ENCODE results near the gene CCDC91.

The CCDC91 gene

DNA sequence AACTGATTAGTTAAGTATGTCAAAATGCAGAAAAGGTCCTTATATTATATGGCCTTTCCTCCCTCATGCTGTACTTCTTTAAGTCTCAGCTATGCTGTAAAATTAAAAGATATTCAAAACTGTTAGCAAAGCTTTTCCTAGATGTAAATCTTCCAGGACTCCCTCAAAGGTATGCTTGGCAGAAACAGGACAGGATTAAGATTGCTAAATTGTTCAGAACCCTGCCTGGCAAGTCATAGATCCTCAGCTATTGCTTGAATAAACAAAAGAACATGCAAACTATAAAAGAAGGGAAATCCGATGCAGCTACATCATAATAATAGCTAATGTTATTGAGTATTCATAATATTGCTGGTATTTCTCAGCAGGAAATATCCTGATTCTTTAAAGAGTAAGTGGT lies 322.6 kb downstream of the CCDC91 start:
- no peaks in the 10 kb centered on the region for H3K36me3 ChIP-seq (ENCODE audit: control insufficient read depth in 5 of 5, insufficient read depth in 5 of 5, low read length in 5 of 5)
- H3K4me3 ChIP-seq (ENCODE audit: low read depth in 1 of 5, low read length in 5 of 5): no peak overlapping the region
- peaks cover 0 to 2% (median 0%) of the 10 kb centered on the region in 5 donors for H3K4me1 ChIP-seq (ENCODE audit: control insufficient read depth in 5 of 5, insufficient read depth in 5 of 5, low read length in 5 of 5)
- H3K9ac ChIP-seq (ENCODE audit: low read length in 5 of 5): no peak overlapping the region
- H3K27ac ChIP-seq (ENCODE audit: low read depth, low read length): no peak overlapping the region
- no peaks in the 10 kb centered on the region for H3K27me3 ChIP-seq (ENCODE audit: control insufficient read depth in 5 of 5, insufficient read depth in 4 of 5, low read length in 5 of 5)
- peaks cover 0 to 6% (median 0%) of the 10 kb centered on the region in 5 donors for H3K9me3 ChIP-seq (ENCODE audit: control insufficient read depth in 5 of 5, low read length in 5 of 5)

DNA sequence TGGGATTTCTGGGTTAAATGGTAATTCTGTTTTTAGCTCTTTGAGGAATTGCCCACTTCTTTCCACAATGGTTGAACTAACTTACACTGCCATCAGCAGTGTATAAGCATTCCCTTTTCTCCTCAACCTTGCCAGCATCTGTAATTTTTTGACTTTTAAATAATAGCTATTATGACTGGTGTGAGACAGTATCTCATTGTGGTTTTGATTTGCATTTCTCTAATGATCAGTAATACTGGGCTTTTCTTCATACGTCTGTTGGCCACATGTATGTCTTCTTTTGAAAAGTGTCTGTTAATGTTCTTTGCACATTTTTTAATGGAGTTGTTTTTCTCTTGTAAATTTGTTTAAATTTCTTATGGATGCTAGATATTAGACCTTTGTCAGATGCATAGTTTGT lies 323.7 kb downstream of the CCDC91 start:
- Histone ChIP-seq H3K4me1 (ENCODE audit: control insufficient read depth in 5 of 5, insufficient read depth in 5 of 5, low read length in 5 of 5) (peaks cover 0 to 2% (median 0%) of the 10 kb centered on the region in 5 donors), H3K27ac (ENCODE audit: low read depth, low read length) (no peak overlapping the region), H3K9ac (ENCODE audit: low read length in 5 of 5) (no peak overlapping the region), H3K36me3 (ENCODE audit: control insufficient read depth in 5 of 5, insufficient read depth in 5 of 5, low read length in 5 of 5) (no peaks in the 10 kb centered on the region), H3K9me3 (ENCODE audit: control insufficient read depth in 5 of 5, low read length in 5 of 5) (peaks cover 0 to 8% (median 0%) of the 10 kb centered on the region in 5 donors), H3K27me3 (ENCODE audit: control insufficient read depth in 5 of 5, insufficient read depth in 4 of 5, low read length in 5 of 5) (no peaks in the 10 kb centered on the region), H3K4me3 (ENCODE audit: low read depth in 1 of 5, low read length in 5 of 5) (no peak overlapping the region)

DNA sequence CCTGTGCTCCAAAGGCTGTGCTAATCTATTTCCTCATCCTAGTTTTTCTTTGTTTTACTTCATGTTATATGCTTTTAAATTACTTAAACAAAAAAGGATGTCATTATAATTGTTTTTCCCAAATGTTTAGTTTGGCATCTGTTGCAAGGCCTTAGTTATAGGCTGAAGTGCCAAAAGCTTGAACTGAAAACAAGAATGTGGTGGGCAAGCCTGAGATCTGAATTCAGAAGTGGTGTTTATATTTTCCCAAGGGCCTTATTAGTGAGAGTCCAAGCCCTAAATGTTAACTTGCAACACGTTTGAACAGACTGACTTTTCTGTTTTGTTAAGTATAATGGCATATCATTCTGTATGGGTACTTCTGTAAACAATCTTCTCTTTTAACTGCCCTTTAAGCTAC lies 326.8 kb downstream of the CCDC91 start:
- peaks cover 0 to 10% (median 0%) of the 10 kb centered on the region in 5 donors for H3K9me3 ChIP-seq (ENCODE audit: control insufficient read depth in 5 of 5, low read length in 5 of 5)

DNA sequence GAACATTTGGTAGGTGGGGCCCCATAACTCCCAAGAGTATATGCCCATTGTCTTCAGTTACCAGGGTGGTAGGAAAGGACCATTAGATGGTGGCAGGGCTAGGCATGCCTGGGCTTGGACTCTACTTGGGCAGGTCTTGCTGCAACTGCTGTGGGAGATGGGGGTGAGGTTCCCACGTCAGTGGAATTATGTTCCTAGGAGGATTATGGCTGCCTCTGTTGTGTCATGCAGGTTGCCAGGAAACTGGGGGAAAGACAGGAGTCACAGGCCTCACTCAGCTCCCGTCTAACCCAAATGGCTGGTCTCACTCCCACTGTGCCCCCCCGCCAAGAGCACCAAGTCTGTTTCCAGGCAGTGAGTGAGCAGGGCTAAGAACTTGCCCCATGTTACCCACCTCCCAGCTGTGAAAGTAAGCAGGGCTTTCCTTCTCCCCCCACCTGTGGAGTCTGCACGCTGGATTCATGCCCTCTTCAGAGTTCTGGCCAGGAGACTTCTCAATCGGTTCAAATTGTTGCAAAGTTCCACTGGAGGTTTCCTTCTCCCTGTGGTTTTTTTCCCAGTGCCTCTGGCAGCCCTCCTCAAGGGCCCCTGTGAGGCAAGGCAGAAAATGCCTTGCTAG lies 337.5 kb downstream of the CCDC91 start:
- no peaks in the 10 kb centered on the region for H3K4me1 ChIP-seq (ENCODE audit: control insufficient read depth in 5 of 5, insufficient read depth in 5 of 5, low read length in 5 of 5)

More for the DNA sequence above, 326.8 kb downstream of the CCDC91 start:
- Histone ChIP-seq H3K27ac (ENCODE audit: low read depth, low read length) (no peak overlapping the region), H3K9ac (ENCODE audit: low read length in 5 of 5) (no peak overlapping the region), H3K36me3 (ENCODE audit: control insufficient read depth in 5 of 5, insufficient read depth in 5 of 5, low read length in 5 of 5) (no peaks in the 10 kb centered on the region), H3K4me1 (ENCODE audit: control insufficient read depth in 5 of 5, insufficient read depth in 5 of 5, low read length in 5 of 5) (peaks cover 0 to 2% (median 0%) of the 10 kb centered on the region in 5 donors), H3K4me3 (ENCODE audit: low read depth in 1 of 5, low read length in 5 of 5) (no peak overlapping the region), H3K27me3 (ENCODE audit: control insufficient read depth in 5 of 5, insufficient read depth in 4 of 5, low read length in 5 of 5) (no peaks in the 10 kb centered on the region)

DNA sequence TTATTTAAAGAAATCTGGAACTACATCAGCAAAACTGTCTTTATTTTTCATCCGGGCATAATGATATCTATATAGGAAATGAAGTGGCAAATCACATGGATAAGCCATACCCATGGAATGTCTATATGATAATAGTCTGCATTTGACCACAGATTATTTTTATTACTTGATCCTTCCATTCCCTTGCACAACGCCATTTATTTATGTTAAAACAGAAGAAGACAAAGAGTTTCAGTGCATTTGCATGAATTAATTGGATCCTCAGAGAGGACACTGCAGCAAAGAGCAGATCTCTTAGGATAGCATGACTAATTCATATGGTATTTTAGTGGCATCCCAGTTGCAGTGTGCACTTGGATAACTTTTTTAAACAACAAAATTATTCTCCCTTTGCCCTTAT lies 345.0 kb downstream of the CCDC91 start:
- H3K27me3 ChIP-seq (ENCODE audit: control insufficient read depth in 5 of 5, insufficient read depth in 4 of 5, low read length in 5 of 5): no peaks in the 10 kb centered on the region
- H3K27ac ChIP-seq (ENCODE audit: low read depth, low read length): no peak overlapping the region
- peaks cover 0 to 12% (median 0%) of the 10 kb centered on the region in 5 donors for H3K4me1 ChIP-seq (ENCODE audit: control insufficient read depth in 5 of 5, insufficient read depth in 5 of 5, low read length in 5 of 5)
- no peaks in the 10 kb centered on the region for H3K36me3 ChIP-seq (ENCODE audit: control insufficient read depth in 5 of 5, insufficient read depth in 5 of 5, low read length in 5 of 5)
- H3K9me3 ChIP-seq (ENCODE audit: control insufficient read depth in 5 of 5, low read length in 5 of 5): no peaks in the 10 kb centered on the region
- H3K9ac ChIP-seq (ENCODE audit: low read length in 5 of 5): no peak overlapping the region
- H3K4me3 ChIP-seq (ENCODE audit: low read depth in 1 of 5, low read length in 5 of 5): no peak overlapping the region

More for the DNA sequence above, 337.5 kb downstream of the CCDC91 start:
- H3K9ac ChIP-seq (ENCODE audit: low read length in 5 of 5): no peak overlapping the region
- no peaks in the 10 kb centered on the region for H3K36me3 ChIP-seq (ENCODE audit: control insufficient read depth in 5 of 5, insufficient read depth in 5 of 5, low read length in 5 of 5)
- H3K9me3 ChIP-seq (ENCODE audit: control insufficient read depth in 5 of 5, low read length in 5 of 5): peaks cover 0 to 10% (median 0%) of the 10 kb centered on the region in 5 donors
- no peaks in the 10 kb centered on the region for H3K27me3 ChIP-seq (ENCODE audit: control insufficient read depth in 5 of 5, insufficient read depth in 4 of 5, low read length in 5 of 5)
- no peak overlapping the region for H3K4me3 ChIP-seq (ENCODE audit: low read depth in 1 of 5, low read length in 5 of 5)
- H3K27ac ChIP-seq (ENCODE audit: low read depth, low read length): no peak overlapping the region

DNA sequence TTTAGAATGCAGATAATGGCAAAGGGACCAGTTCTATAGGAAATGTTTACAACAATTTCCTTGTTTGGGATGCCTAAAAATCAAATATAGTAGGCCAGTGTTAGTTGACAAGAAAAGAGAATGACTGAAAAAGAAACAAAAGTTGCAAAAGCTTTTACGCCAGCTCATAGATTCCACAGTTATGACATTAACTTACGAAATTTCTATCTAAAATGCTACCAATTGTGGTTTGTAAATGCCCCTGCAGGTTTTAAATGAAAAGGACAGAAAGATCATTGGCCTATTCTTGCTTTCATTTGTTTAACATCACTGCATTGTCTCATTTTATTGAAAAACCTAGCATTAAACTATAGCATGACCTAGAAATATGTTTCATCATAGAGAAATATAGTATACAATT lies 345.8 kb downstream of the CCDC91 start:
- Histone ChIP-seq H3K4me1 (ENCODE audit: control insufficient read depth in 5 of 5, insufficient read depth in 5 of 5, low read length in 5 of 5) (peaks cover 0 to 12% (median 0%) of the 10 kb centered on the region in 5 donors), H3K9ac (ENCODE audit: low read length in 5 of 5) (no peak overlapping the region)

DNA sequence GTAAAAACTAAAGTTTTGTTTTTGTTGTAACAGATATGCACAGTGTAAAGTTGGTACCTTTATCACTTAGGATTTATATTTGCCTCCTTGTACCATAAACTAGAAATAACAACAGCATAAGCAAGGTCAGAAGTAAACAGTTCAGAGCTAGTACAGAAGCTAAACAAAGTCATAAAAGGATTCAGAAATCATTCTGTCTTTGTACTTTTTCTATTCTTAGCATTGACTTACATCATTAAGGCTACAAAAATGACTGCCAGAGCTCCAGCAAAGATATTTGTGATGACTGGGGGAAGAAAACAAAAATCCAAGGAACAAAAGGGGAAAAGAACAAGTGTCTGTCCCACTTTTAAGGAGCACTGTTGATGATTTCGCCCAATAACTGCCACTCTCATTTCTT lies 347.2 kb downstream of the CCDC91 start:
- Histone ChIP-seq H3K27me3 (ENCODE audit: control insufficient read depth in 5 of 5, insufficient read depth in 4 of 5, low read length in 5 of 5) (no peaks in the 10 kb centered on the region), H3K9me3 (ENCODE audit: control insufficient read depth in 5 of 5, low read length in 5 of 5) (no peaks in the 10 kb centered on the region), H3K4me1 (ENCODE audit: control insufficient read depth in 5 of 5, insufficient read depth in 5 of 5, low read length in 5 of 5) (peaks cover 0 to 12% (median 0%) of the 10 kb centered on the region in 5 donors), H3K4me3 (ENCODE audit: low read depth in 1 of 5, low read length in 5 of 5) (no peak overlapping the region), H3K27ac (ENCODE audit: low read depth, low read length) (no peak overlapping the region), H3K36me3 (ENCODE audit: control insufficient read depth in 5 of 5, insufficient read depth in 5 of 5, low read length in 5 of 5) (no peaks in the 10 kb centered on the region), H3K9ac (ENCODE audit: low read length in 5 of 5) (no peak overlapping the region)

More for the DNA sequence above, 345.8 kb downstream of the CCDC91 start:
- Histone ChIP-seq H3K27ac (ENCODE audit: low read depth, low read length) (no peak overlapping the region), H3K36me3 (ENCODE audit: control insufficient read depth in 5 of 5, insufficient read depth in 5 of 5, low read length in 5 of 5) (no peaks in the 10 kb centered on the region), H3K4me3 (ENCODE audit: low read depth in 1 of 5, low read length in 5 of 5) (no peak overlapping the region), H3K9me3 (ENCODE audit: control insufficient read depth in 5 of 5, low read length in 5 of 5) (no peaks in the 10 kb centered on the region), H3K27me3 (ENCODE audit: control insufficient read depth in 5 of 5, insufficient read depth in 4 of 5, low read length in 5 of 5) (no peaks in the 10 kb centered on the region)

DNA sequence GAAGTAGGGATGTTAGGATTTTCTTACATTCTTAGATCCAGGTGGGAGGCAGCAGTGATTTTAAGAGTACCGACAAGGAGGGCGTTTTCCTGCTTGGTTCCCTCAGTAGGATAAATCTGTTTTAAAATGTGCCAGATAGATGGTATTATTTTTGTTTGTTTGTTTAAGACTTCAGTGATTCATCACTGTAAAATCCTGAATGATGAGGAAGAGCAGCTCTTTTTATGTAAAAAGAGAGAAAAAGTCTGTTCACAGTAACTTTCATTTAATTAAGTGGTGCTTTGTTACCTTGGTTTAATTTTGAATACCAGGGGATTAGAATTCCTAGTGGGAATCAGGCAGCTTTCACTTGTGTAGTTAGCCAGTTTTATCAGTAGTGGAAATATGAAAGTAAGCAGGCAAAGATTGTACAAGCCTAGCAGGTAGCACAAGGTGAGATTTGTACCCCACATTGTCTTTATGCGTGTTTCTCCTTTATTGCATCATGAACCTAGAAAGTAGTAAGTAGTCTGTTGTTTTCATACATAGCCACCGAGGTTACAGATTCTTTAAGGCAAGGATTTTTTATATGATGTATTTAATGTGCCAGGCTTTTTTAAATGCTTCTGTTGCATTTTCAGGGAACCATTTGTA lies 349.6 kb downstream of the CCDC91 start:
- Histone ChIP-seq H3K27me3 (ENCODE audit: control insufficient read depth in 5 of 5, insufficient read depth in 4 of 5, low read length in 5 of 5) (no peaks in the 10 kb centered on the region), H3K9me3 (ENCODE audit: control insufficient read depth in 5 of 5, low read length in 5 of 5) (no peaks in the 10 kb centered on the region), H3K4me1 (ENCODE audit: control insufficient read depth in 5 of 5, insufficient read depth in 5 of 5, low read length in 5 of 5) (peaks cover 0 to 12% (median 0%) of the 10 kb centered on the region in 5 donors), H3K4me3 (ENCODE audit: low read depth in 1 of 5, low read length in 5 of 5) (no peak overlapping the region), H3K9ac (ENCODE audit: low read length in 5 of 5) (no peak overlapping the region), H3K27ac (ENCODE audit: low read depth, low read length) (no peak overlapping the region), H3K36me3 (ENCODE audit: control insufficient read depth in 5 of 5, insufficient read depth in 5 of 5, low read length in 5 of 5) (no peaks in the 10 kb centered on the region)

DNA sequence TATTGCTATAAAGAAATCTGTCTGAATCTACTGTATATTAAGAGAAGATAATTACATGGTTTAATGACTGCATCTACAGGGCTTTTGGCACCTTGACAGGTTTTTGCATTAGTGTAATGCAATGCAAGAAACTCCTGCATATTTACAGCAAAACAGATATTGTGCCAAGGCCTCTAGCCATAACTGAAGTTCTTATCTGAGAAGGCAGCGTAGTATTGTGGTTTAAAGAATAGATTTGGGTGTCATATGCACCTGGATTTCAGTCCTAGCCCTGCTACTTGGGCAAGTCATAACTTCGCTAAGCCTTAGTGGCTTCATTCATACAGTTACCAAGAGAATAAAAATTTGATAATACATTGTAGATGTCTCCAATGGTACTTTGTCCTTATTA lies 350.1 kb downstream of the CCDC91 start:
- Histone ChIP-seq H3K4me3 (ENCODE audit: low read depth in 1 of 5, low read length in 5 of 5) (no peak overlapping the region), H3K36me3 (ENCODE audit: control insufficient read depth in 5 of 5, insufficient read depth in 5 of 5, low read length in 5 of 5) (no peaks in the 10 kb centered on the region), H3K9ac (ENCODE audit: low read length in 5 of 5) (no peak overlapping the region), H3K27ac (ENCODE audit: low read depth, low read length) (no peak overlapping the region), H3K4me1 (ENCODE audit: control insufficient read depth in 5 of 5, insufficient read depth in 5 of 5, low read length in 5 of 5) (peaks cover 0 to 7% (median 0%) of the 10 kb centered on the region in 5 donors), H3K9me3 (ENCODE audit: control insufficient read depth in 5 of 5, low read length in 5 of 5) (no peaks in the 10 kb centered on the region), H3K27me3 (ENCODE audit: control insufficient read depth in 5 of 5, insufficient read depth in 4 of 5, low read length in 5 of 5) (no peaks in the 10 kb centered on the region)

DNA sequence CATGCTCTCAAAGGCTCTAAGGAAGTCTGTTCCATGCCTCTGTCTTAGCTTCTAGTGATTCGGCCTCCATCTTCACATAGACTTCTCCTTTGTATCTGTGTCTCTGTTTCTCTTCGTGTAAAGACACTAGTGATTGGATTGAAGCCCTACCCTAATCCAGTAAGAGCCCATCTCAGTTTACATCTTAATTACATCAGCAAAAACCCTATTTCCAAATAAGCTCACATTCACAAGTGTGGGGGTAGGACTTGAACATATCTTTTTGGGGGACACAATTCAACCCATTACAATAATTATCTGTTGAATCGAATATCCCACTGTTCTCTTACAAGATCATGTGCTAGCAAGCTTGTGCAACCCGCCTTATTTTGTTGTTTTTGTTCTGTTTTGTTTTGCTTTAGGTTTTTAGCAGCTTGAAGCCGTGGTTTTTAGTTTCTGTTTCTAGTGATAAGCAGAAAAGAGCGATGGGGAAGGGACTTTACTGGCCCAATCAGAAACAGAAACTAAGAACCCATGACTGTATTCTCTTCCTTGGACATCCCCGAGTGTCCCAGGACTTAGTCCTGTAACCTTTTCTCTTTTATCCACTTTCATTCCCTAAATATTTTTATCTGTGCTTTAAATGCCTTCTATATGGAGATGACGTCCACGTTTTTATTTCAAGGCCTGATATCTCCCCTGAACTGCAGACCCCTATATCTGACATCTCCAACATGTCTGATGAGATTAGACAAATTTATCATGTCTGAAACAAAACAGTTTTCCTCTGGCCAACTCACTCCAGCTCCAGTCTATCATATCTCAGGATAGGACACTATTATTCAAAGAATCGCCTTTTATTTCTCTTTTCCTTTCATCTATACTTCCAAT lies 353.0 kb downstream of the CCDC91 start:
- no peaks in the 10 kb centered on the region for H3K36me3 ChIP-seq (ENCODE audit: control insufficient read depth in 5 of 5, insufficient read depth in 5 of 5, low read length in 5 of 5)
- H3K4me1 ChIP-seq (ENCODE audit: control insufficient read depth in 5 of 5, insufficient read depth in 5 of 5, low read length in 5 of 5): no peaks in the 10 kb centered on the region
- no peak overlapping the region for H3K9ac ChIP-seq (ENCODE audit: low read length in 5 of 5)
- H3K9me3 ChIP-seq (ENCODE audit: control insufficient read depth in 5 of 5, low read length in 5 of 5): no peaks in the 10 kb centered on the region
- no peaks in the 10 kb centered on the region for H3K27me3 ChIP-seq (ENCODE audit: control insufficient read depth in 5 of 5, insufficient read depth in 4 of 5, low read length in 5 of 5)
- H3K4me3 ChIP-seq (ENCODE audit: low read depth in 1 of 5, low read length in 5 of 5): no peak overlapping the region
- no peak overlapping the region for H3K27ac ChIP-seq (ENCODE audit: low read depth, low read length)
